HG03095 (cell line): Measurements from ENCODE around the gene MED20.
"Not testable (repeated sequence)": the region's sequence is repeated elsewhere in the genome, so short reads cannot be mapped to it uniquely, and the experiment has no call there.

ENCODE experiments used
- ATAC-seq: cut with Tn5 transposase; IDR thresholded peaks from one replicate; pipeline ENCODE4 v1.9.1; 2021; ENCODE audit warnings: moderate library complexity; ENCODE audit not compliant: unreplicated experiment

The MED20 gene

DNA sequence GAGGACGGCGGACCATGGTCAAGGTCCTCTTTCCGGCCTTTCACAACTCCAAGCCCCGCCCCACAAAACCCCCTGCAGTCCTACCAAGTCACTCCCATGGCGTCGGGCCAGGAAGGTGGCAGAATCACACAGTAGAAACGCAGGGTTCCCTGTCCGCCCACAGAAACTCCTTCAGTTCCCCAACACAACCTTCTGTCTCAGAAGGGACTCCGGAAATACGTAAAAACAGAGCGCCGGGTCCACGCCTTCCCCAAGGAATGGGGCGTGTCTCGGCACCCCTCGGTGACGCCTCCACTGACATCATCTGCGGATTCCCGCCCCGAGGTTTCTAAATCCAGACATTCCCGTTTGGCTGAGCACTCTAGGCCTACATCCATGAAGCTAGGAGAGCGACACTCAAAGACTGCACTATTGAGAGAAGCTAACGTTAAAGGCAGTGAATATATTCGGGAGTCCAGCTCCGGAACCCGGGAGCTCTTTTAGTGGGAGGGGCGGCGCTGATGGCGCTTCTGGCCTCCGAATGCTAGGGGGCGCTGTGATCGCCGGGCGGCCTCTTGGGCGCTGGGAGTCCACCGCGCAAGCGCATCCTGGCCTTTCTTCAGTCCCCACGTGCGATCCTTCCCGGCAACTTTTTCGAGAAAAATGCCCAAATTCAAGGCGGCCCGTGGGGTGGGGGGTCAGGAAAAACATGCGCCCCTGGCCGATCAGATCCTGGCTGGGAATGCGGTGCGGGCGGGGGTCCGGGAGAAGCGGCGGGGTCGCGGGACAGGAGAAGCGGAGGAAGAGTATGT, at the start of gene MED20, which contains the start of gene BYSL:
TSS of gene MED20 (minus strand) at position 219 of the 791 bp plus-strand sequence. CDS start at position 98, 121 bp downstream.
TSS of gene BYSL (plus strand) at position 579 of the 791 bp plus-strand sequence. CDS start at position 643, 64 bp downstream.
- peak; percentile 84 for ATAC-seq

GRCh38 chr6:41970436-41970846, 49.5 kb upstream of the MED20 start:
- ATAC-seq: no peak

DNA sequence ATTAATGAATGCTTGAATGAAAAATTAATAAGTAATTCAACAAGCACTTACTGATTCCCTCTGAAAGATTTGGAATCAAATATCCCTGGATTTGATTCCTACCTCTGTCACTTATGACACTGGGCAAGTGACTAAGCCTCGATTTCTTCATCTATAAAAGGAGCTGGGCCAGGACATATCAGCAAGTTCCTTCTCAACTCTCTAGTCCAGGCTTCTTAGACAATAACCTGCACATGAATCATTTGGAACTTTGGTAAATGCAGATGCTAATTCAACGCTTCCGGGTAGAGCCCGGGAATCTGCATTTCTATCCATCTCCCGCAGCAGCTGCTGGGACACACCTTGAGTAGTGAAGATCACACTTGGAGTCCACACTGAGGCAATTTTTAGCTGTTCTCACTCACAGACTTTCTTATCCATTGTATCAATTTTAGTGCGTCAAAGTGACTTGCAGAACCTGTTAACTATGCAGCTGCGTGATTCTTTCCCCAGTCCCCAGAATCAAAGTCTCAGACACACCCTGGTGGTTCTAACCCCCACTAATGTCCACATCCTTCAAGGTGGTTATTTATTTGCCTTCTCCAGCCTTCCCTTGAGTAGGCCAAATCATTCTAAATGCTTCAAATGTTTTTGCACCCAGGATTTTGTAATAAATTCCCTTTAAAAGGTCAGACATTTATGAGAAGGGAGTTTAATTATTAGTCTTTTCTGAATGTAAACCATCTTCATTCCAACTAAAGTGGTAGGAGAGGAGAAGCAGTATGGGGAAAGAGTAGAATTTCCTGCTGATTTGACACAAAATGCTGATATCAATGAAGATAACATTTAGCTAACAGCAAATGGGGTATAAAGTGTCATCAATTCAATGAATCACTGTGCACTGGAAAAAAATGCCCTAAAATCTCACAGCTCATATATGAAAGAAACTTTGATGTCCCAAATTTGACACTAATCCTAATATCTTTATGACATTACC, 46.7 kb upstream of the MED20 start:
- no peak for ATAC-seq

- no peak for ATAC-seq
These were observed 46.0 kb upstream of the MED20 start for GRCh38 chr6:41966961-41967311.

- no peak for ATAC-seq
These were observed 45.4 kb upstream of the MED20 start for GRCh38 chr6:41966214-41966920.

GRCh38 chr6:41965429-41966213, 44.7 kb upstream of the MED20 start:
- no peak for ATAC-seq

DNA sequence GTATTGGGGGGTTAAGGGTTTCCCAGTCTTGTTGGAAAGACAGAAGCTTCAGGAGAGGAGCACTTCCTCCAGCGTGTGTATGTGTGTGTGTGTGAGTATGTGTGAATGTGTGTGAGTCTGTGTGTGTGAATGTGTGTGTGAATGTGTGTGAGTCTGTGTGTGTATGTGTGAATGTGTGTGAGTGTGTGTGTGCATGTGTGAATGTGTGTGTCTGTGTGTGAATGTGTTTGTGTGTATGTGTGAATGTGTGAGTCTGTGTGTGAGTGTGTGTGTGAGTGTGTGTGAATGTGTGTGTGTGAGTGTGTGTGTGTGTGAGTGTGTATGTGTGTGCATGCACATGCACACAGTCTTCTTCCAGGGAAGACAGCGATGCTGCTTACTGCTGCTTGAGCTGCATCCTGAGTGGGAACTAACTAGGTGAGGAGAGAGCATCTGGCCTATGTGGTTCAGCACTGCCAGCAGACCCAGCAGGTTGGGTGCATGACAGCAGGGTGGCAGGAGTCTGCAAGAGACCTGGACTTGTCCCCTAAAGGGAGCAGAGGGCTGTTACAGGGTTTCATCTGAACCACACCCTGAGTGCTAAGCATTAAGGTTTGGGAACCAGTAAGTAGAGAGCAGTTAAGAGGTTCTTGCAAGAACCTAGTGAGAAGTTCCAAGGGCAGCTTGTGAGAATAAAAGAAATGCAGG, 43.4 kb upstream of the MED20 start:
- no peak for ATAC-seq

GRCh38 chr6:41963371-41963770, 42.4 kb upstream of the MED20 start:
- no peak for ATAC-seq

DNA sequence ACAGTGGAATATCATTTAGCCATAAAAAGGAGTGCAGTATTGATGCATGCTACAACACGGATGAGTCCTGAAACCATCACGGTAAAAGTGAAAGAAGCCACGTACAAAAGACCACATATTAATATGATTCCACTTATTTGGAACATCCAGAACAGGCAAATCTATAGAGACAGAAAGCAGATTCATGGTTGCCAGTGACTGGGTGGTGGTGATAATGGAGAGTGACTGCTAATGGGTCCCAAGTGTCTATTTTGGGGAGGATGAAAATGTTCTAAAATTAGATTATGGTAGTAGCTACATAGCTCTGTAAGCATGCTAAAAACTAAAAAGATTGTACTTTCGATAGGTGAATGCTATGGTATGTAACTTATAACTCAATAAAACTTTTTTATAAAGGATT, 39.1 kb upstream of the MED20 start:
- no peak for ATAC-seq

DNA sequence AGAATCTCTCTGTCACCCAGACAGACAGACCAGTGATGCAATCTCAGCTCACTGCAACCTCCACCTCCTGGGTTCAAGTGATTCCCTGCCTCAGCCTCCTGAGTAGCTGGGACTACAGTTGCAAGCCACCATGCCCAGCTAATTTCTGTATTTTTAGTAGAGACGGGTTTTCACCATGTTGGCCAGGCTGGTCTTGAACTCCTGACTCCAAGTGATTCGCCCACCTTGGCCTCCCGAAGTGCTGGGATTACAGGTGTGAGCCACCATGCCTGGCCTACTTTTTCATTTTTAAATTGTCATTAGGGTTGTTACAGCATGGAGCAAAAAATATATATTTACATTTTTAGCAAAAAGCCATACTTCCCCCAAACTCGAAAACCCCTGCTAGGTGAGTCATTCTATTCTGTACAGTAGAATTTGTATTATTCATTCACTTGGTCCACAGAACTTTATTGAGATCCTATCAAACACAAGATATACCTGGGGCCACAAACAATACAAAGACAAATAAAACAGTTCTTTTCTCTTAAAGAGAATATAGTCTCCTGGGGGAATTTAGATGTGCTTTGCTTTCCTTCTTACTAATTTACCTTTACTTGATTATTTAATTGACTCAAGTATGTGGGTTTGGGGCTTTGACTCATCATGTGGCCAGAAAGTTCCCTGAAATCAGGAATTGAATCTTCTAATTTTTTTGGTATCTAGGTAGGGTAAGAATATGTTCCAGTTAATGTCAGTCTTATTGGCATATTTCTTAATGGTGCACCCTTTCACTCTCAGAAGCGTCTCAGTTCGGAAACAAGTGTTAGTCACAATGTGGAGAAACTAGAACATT, 37.3 kb upstream of the MED20 start:
- no peak for ATAC-seq

DNA sequence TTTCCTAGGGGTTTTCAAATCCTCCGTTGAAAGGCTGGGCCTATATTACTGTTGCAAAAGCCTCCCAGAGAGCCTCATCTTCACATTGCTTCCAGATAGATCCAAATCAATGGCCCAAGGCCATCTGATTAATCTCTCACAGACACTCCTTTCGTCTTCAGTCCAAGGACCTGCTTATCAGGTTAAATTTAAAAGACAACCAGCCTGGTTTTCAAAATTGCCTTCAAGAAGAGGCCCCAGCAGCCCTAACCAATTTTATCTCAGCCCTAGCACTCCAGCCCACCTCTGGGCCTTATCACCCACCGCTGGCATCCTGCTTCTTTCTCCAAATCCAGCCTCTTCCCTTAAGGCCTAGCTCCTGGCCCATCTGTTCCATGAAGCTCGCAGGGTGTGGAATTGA, 36.2 kb upstream of the MED20 start:
- ATAC-seq: no peak

DNA sequence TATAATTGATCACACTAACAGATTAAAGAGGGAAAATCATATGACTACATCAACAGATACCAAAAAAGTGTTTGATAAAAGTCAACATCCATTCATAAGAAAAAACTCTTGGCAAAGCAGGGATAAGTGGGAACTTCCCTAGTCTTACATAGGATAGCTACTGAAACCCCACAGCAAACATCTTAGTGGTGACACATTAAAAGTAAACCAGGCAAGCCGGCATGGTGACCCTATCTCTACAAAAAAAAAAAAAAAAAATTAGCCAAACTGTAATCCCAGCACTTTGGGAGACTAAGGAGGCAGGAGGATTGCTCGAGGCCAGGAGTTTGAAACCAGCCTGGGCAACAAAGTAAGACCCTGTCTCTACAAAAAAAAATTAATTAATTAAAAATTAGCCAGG, 34.5 kb upstream of the MED20 start:
- ATAC-seq: no peak

GRCh38 chr6:41954668-41955067, 33.7 kb upstream of the MED20 start:
- ATAC-seq: no peak

GRCh38 chr6:41947581-41948220, 26.8 kb upstream of the MED20 start:
- no peak for ATAC-seq

- ATAC-seq: no peak
These were observed 22.5 kb upstream of the MED20 start for GRCh38 chr6:41943456-41943855.

DNA sequence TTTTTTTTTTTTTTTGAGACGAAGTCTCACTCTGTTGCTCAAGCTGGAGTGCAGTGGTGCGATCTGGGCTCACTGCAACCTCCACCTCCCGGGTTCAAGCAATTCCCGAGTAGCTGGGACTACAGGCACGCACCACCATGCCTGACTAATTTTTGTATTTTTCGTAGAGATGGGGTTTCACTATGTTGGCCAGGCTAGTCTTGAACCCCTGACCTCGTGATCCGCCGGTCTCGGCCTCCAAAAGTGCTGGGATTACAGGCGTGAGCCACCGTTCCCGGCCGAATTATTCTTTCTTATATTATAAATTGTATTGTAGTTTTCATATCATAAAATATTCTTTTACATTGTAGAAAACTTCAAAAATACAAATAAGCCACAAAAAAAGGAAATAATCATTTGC, 21.9 kb upstream of the MED20 start:
- not testable (repeated sequence) for ATAC-seq

DNA sequence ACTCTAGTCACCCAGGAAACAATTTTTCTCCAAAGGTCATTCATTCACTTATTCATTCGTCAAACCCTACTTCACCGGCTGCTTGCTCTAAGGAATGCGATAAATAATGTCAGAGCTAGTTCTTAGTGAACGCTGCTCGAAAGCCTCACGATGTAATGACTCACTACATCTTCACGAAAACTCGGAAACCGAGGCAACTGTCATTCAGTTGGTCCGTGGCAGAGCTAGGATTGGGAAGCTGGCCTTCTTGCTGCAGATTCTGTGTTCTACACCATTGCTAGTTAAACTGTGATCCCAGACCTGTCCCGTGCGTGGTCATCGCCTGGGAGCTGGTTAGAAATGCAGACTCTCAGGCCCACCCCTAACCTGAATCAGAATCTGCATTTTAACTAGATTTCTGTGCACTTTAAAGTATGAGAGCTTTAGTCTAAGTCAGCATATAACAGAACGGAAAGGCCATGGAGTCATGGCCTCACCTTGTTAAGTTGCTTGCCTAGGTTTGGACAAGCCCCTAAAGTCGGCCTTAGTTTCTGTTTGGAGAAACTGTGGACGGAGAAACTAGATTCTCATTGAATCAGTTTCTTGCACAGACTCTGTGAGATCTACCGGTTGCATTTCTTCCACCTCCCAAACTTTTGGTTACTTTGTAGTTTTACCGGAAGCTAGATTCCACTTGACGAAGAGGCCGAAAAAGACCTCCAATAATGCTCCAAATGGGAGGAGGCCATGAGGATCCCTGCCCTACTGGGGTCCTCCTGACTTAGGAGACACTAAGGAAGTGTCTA, 21.3 kb upstream of the MED20 start:
- ATAC-seq: no peak
